ENCODE measurements around the gene PLEKHJ1. TPM values are rescaled to one million over a fixed set of nuclear protein-coding genes. Genes with fewer than 3 reads are reported as not detected.

The PLEKHJ1 gene
- total and polyA plus RNA-seq, 9 of the 15 experiments (the other 6 are each of a cell fraction or from before 2014, with no cell fraction given): 1.5 to 188 (median 63.9) TPM

GRCh38 chr19:2242092-2242537, 6.0 kb upstream of the PLEKHJ1 start (continued):
- TF ChIP-seq, protein P1, sequence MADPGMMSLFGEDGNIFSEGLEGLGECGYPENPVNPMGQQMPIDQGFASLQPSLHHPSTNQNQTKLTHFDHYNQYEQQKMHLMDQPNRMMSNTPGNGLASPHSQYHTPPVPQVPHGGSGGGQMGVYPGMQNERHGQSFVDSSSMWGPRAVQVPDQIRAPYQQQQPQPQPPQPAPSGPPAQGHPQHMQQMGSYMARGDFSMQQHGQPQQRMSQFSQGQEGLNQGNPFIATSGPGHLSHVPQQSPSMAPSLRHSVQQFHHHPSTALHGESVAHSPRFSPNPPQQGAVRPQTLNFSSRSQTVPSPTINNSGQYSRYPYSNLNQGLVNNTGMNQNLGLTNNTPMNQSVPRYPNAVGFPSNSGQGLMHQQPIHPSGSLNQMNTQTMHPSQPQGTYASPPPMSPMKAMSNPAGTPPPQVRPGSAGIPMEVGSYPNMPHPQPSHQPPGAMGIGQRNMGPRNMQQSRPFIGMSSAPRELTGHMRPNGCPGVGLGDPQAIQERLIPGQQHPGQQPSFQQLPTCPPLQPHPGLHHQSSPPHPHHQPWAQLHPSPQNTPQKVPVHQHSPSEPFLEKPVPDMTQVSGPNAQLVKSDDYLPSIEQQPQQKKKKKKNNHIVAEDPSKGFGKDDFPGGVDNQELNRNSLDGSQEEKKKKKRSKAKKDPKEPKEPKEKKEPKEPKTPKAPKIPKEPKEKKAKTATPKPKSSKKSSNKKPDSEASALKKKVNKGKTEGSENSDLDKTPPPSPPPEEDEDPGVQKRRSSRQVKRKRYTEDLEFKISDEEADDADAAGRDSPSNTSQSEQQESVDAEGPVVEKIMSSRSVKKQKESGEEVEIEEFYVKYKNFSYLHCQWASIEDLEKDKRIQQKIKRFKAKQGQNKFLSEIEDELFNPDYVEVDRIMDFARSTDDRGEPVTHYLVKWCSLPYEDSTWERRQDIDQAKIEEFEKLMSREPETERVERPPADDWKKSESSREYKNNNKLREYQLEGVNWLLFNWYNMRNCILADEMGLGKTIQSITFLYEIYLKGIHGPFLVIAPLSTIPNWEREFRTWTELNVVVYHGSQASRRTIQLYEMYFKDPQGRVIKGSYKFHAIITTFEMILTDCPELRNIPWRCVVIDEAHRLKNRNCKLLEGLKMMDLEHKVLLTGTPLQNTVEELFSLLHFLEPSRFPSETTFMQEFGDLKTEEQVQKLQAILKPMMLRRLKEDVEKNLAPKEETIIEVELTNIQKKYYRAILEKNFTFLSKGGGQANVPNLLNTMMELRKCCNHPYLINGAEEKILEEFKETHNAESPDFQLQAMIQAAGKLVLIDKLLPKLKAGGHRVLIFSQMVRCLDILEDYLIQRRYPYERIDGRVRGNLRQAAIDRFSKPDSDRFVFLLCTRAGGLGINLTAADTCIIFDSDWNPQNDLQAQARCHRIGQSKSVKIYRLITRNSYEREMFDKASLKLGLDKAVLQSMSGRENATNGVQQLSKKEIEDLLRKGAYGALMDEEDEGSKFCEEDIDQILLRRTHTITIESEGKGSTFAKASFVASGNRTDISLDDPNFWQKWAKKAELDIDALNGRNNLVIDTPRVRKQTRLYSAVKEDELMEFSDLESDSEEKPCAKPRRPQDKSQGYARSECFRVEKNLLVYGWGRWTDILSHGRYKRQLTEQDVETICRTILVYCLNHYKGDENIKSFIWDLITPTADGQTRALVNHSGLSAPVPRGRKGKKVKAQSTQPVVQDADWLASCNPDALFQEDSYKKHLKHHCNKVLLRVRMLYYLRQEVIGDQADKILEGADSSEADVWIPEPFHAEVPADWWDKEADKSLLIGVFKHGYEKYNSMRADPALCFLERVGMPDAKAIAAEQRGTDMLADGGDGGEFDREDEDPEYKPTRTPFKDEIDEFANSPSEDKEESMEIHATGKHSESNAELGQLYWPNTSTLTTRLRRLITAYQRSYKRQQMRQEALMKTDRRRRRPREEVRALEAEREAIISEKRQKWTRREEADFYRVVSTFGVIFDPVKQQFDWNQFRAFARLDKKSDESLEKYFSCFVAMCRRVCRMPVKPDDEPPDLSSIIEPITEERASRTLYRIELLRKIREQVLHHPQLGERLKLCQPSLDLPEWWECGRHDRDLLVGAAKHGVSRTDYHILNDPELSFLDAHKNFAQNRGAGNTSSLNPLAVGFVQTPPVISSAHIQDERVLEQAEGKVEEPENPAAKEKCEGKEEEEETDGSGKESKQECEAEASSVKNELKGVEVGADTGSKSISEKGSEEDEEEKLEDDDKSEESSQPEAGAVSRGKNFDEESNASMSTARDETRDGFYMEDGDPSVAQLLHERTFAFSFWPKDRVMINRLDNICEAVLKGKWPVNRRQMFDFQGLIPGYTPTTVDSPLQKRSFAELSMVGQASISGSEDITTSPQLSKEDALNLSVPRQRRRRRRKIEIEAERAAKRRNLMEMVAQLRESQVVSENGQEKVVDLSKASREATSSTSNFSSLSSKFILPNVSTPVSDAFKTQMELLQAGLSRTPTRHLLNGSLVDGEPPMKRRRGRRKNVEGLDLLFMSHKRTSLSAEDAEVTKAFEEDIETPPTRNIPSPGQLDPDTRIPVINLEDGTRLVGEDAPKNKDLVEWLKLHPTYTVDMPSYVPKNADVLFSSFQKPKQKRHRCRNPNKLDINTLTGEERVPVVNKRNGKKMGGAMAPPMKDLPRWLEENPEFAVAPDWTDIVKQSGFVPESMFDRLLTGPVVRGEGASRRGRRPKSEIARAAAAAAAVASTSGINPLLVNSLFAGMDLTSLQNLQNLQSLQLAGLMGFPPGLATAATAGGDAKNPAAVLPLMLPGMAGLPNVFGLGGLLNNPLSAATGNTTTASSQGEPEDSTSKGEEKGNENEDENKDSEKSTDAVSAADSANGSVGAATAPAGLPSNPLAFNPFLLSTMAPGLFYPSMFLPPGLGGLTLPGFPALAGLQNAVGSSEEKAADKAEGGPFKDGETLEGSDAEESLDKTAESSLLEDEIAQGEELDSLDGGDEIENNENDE (IDR thresholded peaks at IDR 0.05; ENCODE audit: low read depth, low read length): no peak
- TF ChIP-seq EGR1 (conservative IDR thresholded peaks at IDR 0.05) (no peak), ZNF707 (CRISPR knock-in tag; conservative IDR thresholded peaks at IDR 0.05) (no peak)

All from K562 (cell line).